SK-N-SH treated with all-trans-retinoic acid at 6 μM for 48 hours (cell line): ENCODE data around the gene TIA1.

Source experiments
- ATAC-seq: fragments of 200-7000 bp; cut with Tn5 transposase; 3 replicates; pipeline ENCODE4 v1.9.1; 2020; ENCODE audit warnings: mild to moderate bottlenecking, moderate library complexity
- ARNTL ChIP-seq: fragments of 450-650 bp; formaldehyde crosslinking; IDR thresholded peaks from 2 replicates; pipeline ENCODE4 v1.5.0; 2020; ENCODE audit warnings: low read depth, mild to moderate bottlenecking, moderate library complexity, borderline replicate concordance
- BACH2 ChIP-seq: fragments of 250-450 bp; sonication (Bioruptor Pico); IDR thresholded peaks from 2 replicates; pipeline ENCODE4 v1.9.0; 2021; ENCODE audit warnings: mild to moderate bottlenecking, borderline replicate concordance
- CREB5 ChIP-seq: fragments of 250-450 bp; sonication (Bioruptor Pico); IDR thresholded peaks from 2 replicates; pipeline ENCODE4 v1.5.1; 2020; ENCODE audit warnings: low read depth, mild to moderate bottlenecking, moderate library complexity
- CSDC2 ChIP-seq: fragments of 250-450 bp; sonication (Bioruptor Pico); IDR thresholded peaks from 2 replicates; pipeline ENCODE4 v1.5.0; 2020; ENCODE audit warnings: mild to moderate bottlenecking, moderate library complexity
- CSRNP3 ChIP-seq: fragments of 250-450 bp; sonication (Bioruptor Pico); IDR thresholded peaks from 2 replicates; pipeline ENCODE4 v1.5.1; 2021; ENCODE audit warnings: mild to moderate bottlenecking, moderate library complexity
- ESRRG ChIP-seq: fragments of 250-450 bp; sonication (Bioruptor Pico); IDR thresholded peaks from 2 replicates; pipeline ENCODE4 v1.6.1; 2021; ENCODE audit warnings: mild to moderate bottlenecking
- GLIS3 ChIP-seq: fragments of 250-450 bp; sonication (Bioruptor Pico); IDR thresholded peaks from 2 replicates; pipeline ENCODE4 v1.5.0; 2020; ENCODE audit warnings: mild to moderate bottlenecking, moderate library complexity
- OSR1 ChIP-seq: fragments of 250-450 bp; sonication (Bioruptor Pico); IDR thresholded peaks from 2 replicates; pipeline ENCODE4 v1.8.0; 2022; ENCODE audit warnings: moderate library complexity, mild to moderate bottlenecking, inconsistent platforms
- PATZ1 ChIP-seq: fragments of 250-450 bp; sonication (Bioruptor Pico); IDR thresholded peaks from 2 replicates; pipeline ENCODE4 v1.8.0; 2020; ENCODE audit warnings: mild to moderate bottlenecking, moderate library complexity, borderline replicate concordance
- POU6F1 ChIP-seq: fragments of 250-450 bp; sonication (Bioruptor Pico); IDR thresholded peaks from 2 replicates; pipeline ENCODE4 v1.8.0; 2021; ENCODE audit warnings: low read depth, mild to moderate bottlenecking, moderate library complexity, borderline replicate concordance
- PPARA ChIP-seq: fragments of 250-450 bp; sonication (Bioruptor Pico); IDR thresholded peaks from 2 replicates; pipeline ENCODE4 v1.5.0; 2020; ENCODE audit warnings: mild to moderate bottlenecking, borderline replicate concordance
- RARB ChIP-seq: fragments of 250-450 bp; sonication (Bioruptor Pico); IDR thresholded peaks from 2 replicates; pipeline ENCODE4 v1.8.0; 2021; ENCODE audit warnings: mild to moderate bottlenecking, moderate library complexity
- TCF4 ChIP-seq: fragments of 250-450 bp; sonication (Bioruptor Pico); IDR thresholded peaks from 2 replicates; pipeline ENCODE4 v1.8.0; 2021; ENCODE audit warnings: mild to moderate bottlenecking, moderate library complexity, borderline replicate concordance
- TOX ChIP-seq: fragments of 250-450 bp; sonication (Bioruptor Pico); IDR thresholded peaks from 2 replicates; pipeline ENCODE4 v1.8.0; 2021; ENCODE audit warnings: mild to moderate bottlenecking, moderate library complexity, borderline replicate concordance
- TSHZ2 ChIP-seq: fragments of 250-450 bp; sonication (Bioruptor Pico); IDR thresholded peaks from 2 replicates; pipeline ENCODE4 v1.5.0; 2020; ENCODE audit warnings: mild to moderate bottlenecking, moderate library complexity
- ZC3H10 ChIP-seq: fragments of 250-450 bp; sonication (Bioruptor Pico); IDR thresholded peaks from 2 replicates; pipeline ENCODE4 v1.5.1; 2021; ENCODE audit warnings: mild to moderate bottlenecking, moderate library complexity
- ZFP3 ChIP-seq: fragments of 250-450 bp; sonication (Bioruptor Pico); IDR thresholded peaks from 2 replicates; pipeline ENCODE4 v1.5.0; 2020; ENCODE audit warnings: mild to moderate bottlenecking, moderate library complexity
- ZFP30 ChIP-seq: fragments of 450-650 bp; formaldehyde crosslinking; IDR thresholded peaks from 2 replicates; pipeline ENCODE4 v1.5.0; 2022; ENCODE audit warnings: mild to moderate bottlenecking, moderate library complexity
- ZNF565 ChIP-seq: fragments of 450-650 bp; formaldehyde crosslinking; conservative IDR thresholded peaks from 2 replicates; pipeline ENCODE4 v1.5.0; 2020; ENCODE audit warnings: low read depth, mild to moderate bottlenecking, moderate library complexity
- ZNF70 ChIP-seq: fragments of 450-650 bp; formaldehyde crosslinking; IDR thresholded peaks from 2 replicates; pipeline ENCODE4 v1.5.0; 2020; ENCODE audit warnings: mild to moderate bottlenecking, moderate library complexity
- ZNF8 ChIP-seq: fragments of 450-650 bp; formaldehyde crosslinking; IDR thresholded peaks from 2 replicates; pipeline ENCODE4 v1.5.0; 2020; ENCODE audit warnings: mild to moderate bottlenecking, moderate library complexity

TIA1 gene

GRCh38 chr2:70192516-70192915, 55.9 kb downstream of the TIA1 start:
- TF ChIP-seq ZC3H10 (CRISPR knock-in tag) = no peak
- no peak for TF ChIP-seq RARB (CRISPR knock-in tag)
- no peak for TF ChIP-seq CSRNP3 (CRISPR knock-in tag)
- no peak for TF ChIP-seq ZNF8
- TF ChIP-seq ESRRG = no peak
- TF ChIP-seq PPARA (CRISPR knock-in tag) = no peak
- no peak for TF ChIP-seq ZFP3
- TF ChIP-seq TCF4 = no peak
- no peak for TF ChIP-seq TOX (CRISPR knock-in tag)
- TF ChIP-seq OSR1 (CRISPR knock-in tag) = no peak
- no peak for TF ChIP-seq ZNF565 (CRISPR knock-in tag)
- TF ChIP-seq TSHZ2 (CRISPR knock-in tag) = no peak
- no peak for ATAC-seq

- ATAC-seq = no peak
- no peak for TF ChIP-seq CSDC2
- TF ChIP-seq POU6F1 (CRISPR knock-in tag) = no peak
- no peak for TF ChIP-seq TCF4
- no peak for TF ChIP-seq ARNTL (CRISPR knock-in tag)
- TF ChIP-seq ZNF8 = no peak
- TF ChIP-seq ESRRG = no peak
- no peak for TF ChIP-seq ZNF565 (CRISPR knock-in tag)
- TF ChIP-seq BACH2 (CRISPR knock-in tag) = no peak
- TF ChIP-seq ZFP3 = no peak
- no peak for TF ChIP-seq ZC3H10 (CRISPR knock-in tag)
- no peak for TF ChIP-seq PATZ1 (CRISPR knock-in tag)
Measured at GRCh38 chr2:70191244-70191735, 57.1 kb downstream of the TIA1 start.

- TF ChIP-seq GLIS3 (CRISPR knock-in tag) = peak; percentile 73
- 0 out of 2 replicates have a peak, but pooled peaks have one; percentile 54 for TF ChIP-seq CSDC2
- 0 out of 2 replicates have a peak, but pooled peaks have one; percentile 29 for TF ChIP-seq ZNF70 (CRISPR knock-in tag)
- TF ChIP-seq ZFP3 = 0 out of 2 replicates have a peak, but pooled peaks have one; percentile 25
- TF ChIP-seq ZC3H10 (CRISPR knock-in tag) = no peak
- ATAC-seq = peak; percentile 96
Measured at GRCh38 chr2:70190418-70191243, 57.8 kb downstream of the TIA1 start, which contains the start of gene C2orf42. Gene C2orf42 (minus strand): TSS chr2:70191019. CDS start chr2:70181985, 9,034 bp downstream.

GRCh38 chr2:70188460-70188859, 60.0 kb downstream of the TIA1 start:
- TF ChIP-seq ZNF565 (CRISPR knock-in tag) (no peak), RARB (CRISPR knock-in tag) (no peak), POU6F1 (CRISPR knock-in tag) (no peak), GLIS3 (CRISPR knock-in tag) (no peak), TSHZ2 (CRISPR knock-in tag) (no peak), ZFP30 (CRISPR knock-in tag) (no peak), CSDC2 (no peak), CREB5 (CRISPR knock-in tag) (no peak)
- TF ChIP-seq, all 23 proteins: peak for 0
- no peak for ATAC-seq
